Measurements from ENCODE around the gene TMEM220.

TMEM220 gene

DNA sequence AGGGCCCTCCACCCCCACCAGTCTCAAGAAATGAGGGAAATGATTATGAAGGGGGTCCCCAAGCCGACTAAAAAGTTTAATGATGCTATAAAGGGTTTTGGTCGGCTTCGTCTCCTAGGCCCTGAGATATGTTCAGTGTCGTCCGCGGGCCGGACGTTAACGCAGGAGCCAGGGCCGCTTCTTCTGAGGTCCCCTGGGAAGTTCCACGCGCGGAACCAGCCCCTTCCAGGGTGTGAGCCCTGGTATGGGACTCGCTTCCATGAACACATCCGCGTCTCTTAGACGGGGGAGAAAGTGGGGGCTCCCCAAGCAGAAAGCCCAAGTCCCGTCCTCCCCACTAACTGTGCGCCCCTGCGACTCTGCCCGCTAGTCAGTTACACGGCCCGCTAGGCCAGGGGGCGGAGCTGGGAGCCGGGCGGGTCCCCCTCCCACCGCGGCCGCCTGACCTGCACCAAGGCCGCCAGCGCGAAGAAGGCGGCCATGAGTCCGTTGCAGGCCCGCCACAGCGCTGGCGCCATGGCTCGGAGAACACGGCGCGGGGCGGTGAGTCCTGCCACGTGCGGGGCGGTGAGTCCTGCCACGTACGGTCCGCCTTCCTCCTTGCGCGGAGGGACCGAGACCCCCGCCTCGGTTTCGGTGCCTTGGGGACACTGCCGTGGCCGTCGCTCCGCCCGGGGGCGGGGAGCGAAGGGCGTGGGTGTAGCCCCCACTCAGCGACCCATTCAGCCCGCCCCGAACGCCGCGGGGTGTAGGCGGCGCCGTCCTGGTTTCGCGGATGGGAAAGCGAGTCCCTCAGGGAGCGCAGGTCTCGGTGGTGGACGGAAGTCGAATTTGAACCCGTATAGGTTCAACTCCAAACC, at the start of gene TMEM220:
TMEM220 (minus strand) TSS at position 690 of the 860 bp plus-strand sequence; CDS start at position 518, 172 bp downstream.
- DNase-seq: peak; percentile 46

DNA sequence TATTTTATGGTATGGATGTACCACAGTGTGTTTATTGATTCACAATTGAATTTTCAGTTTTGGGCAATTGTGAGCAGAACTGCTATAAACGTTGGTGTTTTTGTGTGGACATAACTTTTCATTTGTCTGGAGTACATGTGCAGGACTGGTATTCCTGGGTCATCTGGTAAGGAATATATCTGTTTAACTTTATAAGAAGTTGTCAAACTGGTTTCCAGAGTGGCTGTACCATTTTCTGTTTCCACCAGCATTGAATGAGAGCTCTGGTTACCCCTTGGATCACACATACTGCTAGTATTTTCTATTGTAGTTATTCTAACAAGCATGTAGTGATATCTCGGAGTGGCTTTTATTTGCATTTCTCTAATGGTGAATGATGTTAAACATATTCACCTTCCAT, 49.8 kb upstream of the TMEM220 start:
- no peak for DNase-seq

DNA sequence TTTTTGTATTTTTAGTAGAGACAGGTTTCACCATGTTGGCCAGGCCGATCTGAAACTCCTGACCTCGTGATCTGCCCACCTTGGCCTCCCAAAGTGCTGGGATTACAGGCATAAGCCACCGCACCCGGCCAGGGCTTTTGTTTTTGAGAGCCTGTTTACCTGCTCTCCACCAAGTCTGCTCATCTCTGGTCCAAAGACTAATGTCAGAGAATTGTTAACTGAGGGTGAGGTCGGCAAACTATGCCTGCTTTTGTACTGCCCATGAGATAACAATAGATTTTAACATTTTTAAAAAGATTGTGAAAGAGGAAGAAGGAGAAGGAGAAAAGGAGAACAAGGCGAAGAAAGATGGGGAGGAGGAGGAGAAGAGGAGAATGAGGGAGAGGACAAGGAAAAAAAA, 48.1 kb upstream of the TMEM220 start:
- DNase-seq: no peak

DNA sequence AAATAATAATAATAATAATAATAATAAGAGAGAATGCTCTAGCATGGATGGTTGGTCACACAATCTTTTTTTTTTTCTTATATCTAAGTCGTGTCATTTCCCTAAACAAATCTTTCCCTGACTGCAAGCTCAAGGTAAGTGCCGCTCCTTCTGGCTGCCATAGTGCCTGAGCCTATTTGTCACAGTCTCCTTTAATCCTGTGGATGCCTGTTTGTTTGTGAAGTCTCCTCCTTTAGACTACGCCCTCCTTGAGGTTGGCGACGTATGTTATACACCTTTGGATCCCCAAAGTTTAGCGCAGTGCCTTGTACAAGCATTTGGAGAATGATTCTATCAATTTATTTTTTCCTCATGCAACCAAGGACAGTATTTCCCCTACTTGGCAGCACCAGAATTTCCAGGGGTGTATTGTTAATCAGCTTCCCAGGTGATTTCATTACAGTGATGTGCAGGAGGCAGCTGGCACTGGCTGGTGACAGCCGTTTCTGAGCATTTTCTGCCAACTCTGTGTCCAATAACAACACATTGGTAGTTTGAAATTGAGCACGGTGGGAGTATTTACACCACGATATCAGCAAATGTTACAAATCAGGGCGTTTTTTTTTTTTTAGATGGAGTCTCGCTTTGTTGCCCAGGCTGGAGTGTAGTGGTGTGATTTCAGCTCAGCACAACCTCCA, 47.4 kb upstream of the TMEM220 start:
- DNase-seq: no peak

DNA sequence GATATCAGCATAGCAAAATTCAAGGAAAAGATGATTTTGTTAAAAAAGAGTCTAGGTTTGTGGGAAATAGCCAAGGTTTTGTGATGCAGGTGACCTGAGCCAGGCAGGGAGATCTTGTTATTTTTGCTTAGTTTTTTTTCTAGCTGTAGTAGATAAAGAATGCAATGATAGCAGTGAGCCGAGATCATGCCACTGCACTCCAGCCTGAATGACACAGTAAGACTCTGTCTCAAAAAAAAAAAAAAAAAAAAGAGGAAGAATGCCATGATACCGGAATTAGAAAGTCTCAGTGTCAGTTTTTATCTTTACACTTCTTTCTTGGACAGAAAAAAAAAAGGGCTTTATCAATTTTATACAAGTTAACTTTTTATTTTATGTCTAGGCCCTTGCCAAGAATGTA, 46.6 kb upstream of the TMEM220 start:
- DNase-seq: no peak

DNA sequence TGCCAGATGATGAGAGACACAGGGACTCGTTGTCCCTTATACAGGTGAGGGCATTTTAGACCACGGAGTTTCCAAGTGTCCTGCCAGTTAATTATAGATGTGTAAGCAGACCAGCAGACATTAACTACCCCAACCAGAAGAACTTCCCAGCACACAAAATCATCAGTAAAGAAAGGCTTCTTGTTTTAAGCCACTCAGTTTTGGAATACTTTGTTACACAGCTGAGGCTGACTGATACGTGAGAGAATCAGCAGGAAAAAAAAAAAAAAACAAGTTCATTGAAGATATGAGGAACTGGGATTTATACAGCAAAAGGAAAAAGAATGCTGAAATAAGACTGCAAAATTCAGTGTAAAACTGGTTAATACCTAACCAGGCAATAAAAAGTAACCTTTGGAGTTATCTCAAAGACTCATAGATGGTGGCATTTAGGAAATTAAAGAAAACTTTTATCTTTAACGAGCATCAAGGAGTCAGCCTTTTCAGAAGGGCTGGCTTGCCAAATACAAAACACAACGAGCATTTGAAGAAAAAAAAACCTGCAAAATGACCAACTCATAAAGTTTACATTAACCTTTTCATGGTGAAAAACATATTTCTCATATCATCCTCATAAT, 46.0 kb upstream of the TMEM220 start:
- DNase-seq: no peak

DNA sequence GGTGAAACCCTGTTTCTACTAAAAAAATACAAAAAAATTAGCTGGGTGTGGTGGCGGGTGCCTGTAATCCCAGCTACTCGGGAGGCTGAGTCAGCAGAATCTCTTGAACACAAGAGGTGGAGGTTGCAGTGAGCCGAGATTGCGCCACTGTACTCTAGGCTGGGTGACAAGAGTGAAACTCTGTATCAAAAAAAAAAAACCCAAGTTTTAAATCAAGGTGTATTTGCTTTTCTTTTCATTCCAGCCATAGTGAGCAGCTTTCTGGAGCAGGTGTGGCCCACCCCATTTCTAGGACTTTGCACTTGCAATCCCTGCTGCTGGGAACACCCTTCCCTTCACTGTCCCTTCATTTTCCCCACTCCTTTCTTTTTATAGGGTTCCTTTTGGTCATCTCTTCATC, 45.2 kb upstream of the TMEM220 start:
- no peak for DNase-seq

DNA sequence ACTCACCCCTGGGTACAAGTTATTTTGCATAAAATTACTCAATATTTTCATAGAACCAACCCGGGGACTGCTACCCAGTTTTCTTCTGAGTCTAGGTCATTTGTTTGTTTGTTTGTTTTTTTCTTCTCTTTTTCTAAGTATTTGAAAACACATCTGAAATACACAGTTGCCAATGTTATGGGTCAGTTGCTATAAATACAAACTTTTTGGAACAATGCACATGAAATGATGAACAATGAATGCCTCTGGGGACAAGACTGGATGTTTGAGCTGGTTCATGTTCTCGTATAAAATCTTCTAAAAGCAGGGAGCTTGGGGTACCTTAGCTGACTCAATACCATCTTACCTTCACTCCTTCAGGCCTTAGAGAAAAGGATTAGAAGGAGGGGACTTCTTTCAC, 43.6 kb upstream of the TMEM220 start:
- no peak for DNase-seq

DNA sequence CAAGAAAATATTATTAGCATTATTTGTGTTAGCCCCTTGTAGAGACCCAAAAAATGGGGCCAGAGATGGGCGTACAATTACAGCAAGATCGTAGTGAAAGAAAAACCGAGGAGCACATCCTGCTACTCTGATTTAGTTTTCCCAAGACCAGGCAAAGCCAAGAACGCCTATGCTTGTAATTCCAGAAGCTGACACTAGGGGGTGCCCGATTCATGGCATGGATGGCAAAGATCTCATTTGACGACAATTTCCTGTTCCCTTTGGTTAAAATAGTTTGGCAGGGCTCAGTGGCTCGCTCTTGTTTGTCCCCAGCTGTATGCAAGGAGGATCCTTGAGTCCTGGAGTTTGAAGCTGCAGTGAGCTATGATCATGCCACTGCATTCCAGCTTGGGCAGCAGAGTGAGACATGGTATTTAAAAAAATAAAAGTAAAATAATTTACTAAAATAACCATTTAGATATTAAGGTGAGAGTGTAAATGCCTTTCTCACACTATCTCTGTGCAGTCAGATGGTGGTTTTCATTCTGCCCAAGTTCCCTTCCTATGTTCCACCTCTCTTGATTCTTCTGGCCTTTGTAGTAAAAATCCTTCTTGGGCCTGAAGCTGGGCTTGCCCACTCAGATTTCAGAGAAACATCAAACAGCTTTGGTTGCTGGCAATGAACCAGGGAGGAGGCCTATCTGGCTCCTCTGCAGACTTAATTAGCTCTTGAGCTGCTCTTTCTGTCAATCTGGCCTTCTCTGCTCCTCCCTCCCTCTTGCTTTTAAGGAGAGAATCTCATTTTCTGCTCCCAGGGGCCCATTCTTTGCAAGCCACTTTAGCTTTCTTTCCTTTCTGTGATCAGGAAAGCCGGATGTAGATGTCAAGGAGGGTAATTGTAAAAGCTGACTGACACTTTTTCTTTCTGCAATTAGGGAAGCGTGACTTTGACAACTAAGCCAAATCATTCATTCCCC, 42.9 kb upstream of the TMEM220 start:
- DNase-seq: no peak

DNA sequence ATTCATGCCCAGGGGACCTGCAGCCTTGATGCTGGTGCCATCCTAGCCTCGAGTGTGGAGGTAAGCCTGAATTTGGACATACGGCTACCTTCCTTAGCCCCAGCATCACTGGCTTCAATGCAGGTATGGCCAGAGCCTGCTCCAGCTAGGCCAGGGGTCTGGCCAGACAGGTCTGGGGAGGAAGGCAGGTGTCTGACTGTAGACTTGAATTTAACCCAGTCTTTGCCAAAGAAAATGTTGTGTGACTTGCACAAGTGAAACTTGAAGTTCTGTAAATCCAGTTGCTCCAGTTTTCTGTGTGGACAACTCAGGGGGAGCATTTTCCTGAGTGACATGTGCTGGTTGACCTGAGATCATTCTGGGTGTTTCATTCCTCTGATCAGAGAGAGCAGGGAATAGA, 41.3 kb upstream of the TMEM220 start:
- DNase-seq: no peak

DNA sequence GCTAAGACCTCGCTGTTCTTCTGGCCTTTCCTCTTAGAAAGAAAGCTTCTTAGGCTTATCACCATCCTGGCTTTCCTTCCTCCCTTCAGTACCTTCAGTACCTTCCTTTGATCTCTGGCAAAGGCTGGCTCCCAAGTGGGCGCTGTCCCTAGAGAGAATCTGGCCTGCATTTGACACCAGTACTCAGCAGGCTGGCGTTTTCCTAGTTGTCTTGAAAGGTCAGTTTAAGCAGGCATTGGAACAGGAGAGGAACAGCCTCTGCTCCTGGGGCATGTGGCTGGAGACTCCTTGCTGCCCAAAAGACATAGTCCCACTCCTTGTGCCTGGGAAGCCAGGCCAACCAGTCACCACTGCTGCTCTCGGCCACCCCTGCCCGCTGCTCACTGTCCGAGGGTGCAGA, 40.0 kb upstream of the TMEM220 start:
- no peak for DNase-seq

DNA sequence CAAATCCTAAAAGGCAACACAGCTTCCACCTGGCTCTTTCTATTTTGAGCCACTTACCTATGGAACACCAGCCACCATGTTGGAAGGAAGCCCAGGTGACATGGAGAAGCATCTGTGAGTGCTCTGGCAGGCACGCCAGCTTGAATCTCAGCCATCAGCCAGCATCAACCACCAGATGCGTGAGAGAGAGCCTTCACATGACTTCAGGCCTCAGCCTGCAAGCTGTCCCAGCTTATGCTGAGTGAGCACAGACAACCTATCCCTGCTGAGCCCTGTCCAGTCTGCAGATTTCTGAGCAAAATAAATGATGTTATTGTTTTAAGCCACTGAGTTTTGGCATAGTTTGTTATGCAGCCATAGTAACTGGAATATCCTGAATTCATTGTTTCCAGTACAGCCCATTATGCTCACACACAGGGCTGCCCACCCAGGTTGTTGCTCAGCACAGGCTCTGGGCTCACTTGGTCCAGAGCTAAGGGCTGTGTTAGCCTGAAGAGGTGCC, 39.0 kb upstream of the TMEM220 start:
- no peak for DNase-seq

DNA sequence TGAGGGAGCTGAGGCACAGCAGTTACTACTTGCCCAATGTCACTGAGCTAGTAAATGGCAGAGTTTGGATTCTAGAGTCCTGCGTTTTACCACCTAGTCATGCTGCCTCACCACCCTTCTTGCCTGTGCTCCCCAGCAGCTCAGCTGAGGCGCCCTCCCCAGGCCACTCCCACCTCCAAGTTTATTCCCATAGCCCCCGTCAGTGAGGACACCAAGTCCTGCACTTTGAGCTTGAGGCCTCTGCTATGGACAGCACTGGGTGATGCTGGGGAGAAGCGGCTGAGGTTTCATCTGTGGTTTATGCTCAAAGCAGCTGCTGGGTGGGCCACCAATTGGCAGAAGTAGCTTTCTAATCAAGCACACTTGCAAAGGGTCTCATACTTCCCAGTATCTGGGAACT, 37.4 kb upstream of the TMEM220 start:
- DNase-seq: no peak

DNA sequence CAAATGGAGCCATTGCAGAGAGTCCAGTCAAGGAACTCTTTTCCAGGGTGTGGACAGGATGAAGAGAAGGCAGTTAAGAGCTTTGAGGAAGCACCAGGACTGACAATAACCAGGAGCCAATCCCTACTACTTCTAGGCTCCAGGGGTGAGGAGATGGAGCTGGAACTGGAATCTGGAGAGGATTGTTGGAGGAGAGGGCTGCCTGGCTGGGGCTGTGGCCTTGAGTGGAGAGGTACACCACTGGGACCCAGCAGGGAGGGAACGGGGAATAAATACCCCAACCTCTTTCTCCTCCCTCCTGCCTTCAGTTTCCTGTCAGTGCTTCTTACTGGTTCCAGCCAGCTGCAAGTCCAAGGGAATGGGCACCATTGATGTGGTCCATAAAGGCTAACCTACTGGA, 32.2 kb upstream of the TMEM220 start:
- DNase-seq: no peak

DNA sequence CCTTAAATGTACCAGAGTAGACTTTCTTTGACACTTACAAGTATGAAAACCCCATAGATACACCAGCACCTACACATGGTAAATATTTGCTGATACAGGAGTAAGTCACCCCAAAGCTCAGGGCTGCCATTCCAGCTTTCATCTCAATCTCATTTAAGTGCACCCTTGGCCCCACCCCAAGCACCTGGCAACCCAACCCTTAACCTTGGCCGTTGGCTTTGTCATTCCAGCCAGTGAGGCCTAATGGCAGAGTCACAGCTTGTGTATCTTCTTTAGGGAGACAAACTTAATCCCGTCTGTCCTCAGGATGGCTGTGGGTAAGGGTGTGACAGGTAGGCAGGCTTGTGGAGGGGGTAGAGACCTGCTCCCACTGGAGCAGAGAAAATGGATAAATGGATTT, 31.5 kb upstream of the TMEM220 start:
- no peak for DNase-seq

DNA sequence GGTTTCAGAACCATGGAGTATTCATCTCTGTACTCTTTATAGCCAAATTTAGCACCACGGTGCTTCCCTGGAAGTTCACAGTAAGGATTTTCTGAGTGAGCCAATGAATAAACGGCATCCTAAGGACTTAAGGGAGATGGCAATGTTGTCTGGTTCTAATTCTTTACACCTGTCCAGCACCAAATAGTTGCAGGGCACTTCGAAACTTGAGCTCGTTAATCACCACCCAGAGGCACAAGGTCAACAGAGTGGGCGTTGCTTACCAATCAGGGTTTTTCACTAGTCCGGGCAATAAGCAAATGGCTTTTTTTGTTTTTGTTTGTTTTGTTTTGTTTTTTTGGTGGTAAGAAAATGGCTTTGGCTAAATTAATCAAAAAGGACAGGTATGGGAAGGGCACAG, 28.2 kb upstream of the TMEM220 start:
- DNase-seq: no peak

DNA sequence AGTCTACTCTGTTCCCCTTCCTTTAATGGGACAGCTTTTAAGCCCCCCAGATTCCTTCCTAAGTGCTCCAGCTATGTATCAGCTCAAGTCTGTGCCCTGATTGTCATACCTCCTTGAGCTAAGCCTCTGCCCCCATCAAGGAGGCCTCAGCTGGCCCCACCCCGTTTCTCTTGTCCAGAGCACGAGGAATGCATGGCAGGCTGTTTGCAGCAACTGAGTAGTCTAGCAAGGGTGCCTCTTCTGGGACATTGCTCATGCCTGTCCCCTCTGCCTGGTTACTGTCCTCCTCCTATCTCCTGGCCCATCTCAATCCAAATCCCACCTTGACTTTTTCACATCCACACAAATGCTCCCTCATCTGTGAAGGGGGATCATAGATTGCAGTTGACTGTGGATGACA, 27.8 kb upstream of the TMEM220 start:
- no peak for DNase-seq

DNA sequence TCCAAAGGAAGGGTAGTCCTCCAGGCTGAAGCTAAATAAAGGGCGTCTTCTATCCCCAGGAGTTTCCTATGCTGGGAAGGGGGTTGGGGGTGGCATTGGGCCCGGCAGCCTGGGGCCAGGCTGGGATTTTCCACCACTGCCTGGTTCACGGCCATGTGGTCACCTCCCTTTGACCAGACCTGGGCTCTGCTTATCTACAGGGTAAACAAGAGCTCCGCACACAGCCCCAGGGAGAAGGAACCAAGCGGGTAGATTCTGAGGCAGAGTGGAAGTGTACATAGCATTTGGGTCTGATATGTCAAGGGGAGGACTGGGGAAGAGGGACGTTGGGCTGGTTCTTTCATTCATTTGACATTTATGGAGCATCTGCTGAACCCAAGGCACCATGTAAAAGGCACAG, 27.2 kb upstream of the TMEM220 start:
- no peak for DNase-seq

DNA sequence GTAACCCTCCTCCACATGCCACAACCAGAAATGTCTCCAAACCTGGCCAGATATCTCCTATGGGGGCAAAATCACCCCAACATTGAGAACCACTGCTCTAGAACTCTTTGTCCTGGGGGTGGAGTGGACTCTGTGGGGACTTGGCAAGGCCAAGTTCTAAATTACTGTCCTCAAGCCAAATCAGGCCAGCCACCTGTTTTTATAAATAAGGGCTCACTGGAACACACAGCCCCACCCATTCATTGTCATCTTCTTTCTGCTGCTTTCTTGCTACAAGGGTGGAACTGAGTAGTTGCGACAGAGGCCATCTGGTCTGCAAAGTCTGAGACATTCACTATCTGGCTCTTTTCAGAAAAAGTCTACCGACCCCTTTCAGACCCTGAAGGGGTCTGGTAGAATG, 26.8 kb upstream of the TMEM220 start:
- no peak for DNase-seq

DNA sequence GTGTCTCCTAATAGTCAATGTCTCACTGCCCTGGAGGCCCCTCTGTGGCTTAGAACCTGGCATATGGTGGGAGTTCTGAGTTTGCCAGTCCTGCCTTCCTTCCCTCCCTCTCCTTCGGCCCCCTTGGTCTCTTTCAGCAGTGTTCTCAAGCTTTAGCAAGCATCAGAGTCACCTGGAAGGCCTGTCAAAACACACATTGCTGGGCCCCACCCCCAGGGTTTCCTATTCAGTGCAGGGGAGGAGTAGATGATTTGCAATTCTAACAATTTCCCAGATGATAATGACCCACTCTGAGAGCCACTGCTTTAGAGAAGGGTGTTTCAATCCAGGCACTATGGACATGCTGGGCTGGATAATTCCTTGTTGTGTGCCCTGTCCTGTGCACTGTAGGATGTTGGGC, 26.4 kb upstream of the TMEM220 start:
- no peak for DNase-seq

DNA sequence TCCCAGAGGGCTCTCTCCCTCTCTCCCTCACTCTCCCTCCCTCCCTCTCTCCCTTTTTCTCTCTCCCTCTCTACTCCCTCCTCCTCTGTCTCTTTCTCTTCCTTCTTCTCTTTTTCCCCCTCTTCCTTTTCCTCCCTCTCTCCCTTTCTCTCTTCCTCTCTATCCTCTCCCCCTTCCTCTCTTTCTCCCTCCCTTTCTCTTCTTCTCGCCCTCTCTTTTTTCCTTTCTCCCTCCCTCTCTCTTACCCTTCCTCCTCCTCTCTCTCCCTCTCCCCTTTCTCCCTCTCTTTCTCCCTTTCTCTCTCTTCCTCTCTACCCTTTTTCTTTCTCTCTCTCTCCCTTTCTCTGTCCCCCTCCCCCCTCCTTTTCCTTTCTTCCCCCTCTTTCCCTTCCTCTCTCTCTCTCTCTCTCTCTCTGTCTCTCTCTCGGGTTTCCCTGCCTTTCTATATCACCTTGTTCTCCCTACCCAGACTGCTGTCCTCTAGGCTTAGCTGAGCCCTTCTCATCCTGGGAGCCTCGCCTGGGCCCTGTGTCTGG, 25.8 kb upstream of the TMEM220 start:
- no peak for DNase-seq

DNA sequence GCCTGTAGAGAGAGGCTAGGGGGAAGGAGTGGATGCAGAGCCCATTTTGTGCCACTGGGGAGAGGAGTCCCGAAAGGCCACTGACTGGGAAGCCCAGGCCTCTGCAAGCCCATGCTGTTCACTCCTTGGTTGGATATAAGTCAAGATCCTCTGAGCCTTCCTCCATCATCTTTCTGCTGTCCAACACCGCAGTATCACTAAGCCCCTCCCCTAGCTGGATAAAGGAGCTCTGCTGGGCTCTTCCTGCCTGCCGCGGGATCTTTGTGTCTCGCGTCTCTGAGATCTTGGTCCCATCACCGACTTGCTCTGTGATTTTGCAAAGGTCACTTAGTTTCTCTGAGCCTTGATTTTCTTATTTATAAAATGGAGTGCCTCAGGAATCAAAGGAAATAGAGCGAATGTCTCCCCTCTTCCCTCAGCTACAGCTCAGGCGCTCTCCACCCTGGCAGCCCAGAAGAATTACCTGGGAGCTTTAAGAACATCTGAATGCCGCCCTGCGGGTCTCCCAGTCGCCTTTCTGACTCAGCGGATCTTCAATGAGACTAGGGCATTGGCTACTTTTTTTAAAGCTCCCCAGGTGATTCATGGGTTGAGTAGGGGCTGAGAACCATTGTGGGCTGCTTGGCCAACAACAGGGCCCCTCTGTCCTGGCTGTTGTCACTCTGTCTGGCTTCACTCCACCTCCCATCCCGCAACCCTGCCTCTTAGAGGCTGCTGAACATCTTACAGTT, 25.2 kb upstream of the TMEM220 start:
- DNase-seq: no peak
